HL-60 (cell line): ENCODE measurements around the gene ASCC1.

Source experiments
- DNase-seq, 2 experiments: peaks; one replicate each; pipeline ENCODE4 v3.0.0-alpha.2; 2010 to 2020; ENCODE audit warnings: low read depth in 1 of 2, low spot score in 1 of 2
- H3K27ac ChIP-seq: fragments of 250-450 bp; sonication (Bioruptor Pico); replicated peaks from 2 replicates; pipeline ENCODE4 v1.5.1; 2020; ENCODE audit warnings: mild to moderate bottlenecking, moderate library complexity
- H3K27me3 ChIP-seq: fragments of 250-450 bp; sonication (Bioruptor Pico); 2 replicates; pipeline ENCODE4 v1.5.1; 2021; ENCODE audit warnings: mild to moderate bottlenecking, moderate library complexity; ENCODE audit not compliant: insufficient read depth, poor library complexity, severe bottlenecking
- H3K4me3 ChIP-seq: replicated peaks from 2 replicates; pipeline ENCODE4 v1.5.1; 2011; ENCODE audit warnings: mild to moderate bottlenecking, control low read depth, low read length; ENCODE audit not compliant: insufficient read depth
- GABPA ChIP-seq: IDR thresholded peaks from 2 replicates; pipeline ENCODE4 v1.6.1; 2012; ENCODE audit warnings: low read depth
- POLR2AphosphoS5 ChIP-seq: IDR thresholded peaks from 2 replicates; pipeline ENCODE4 v1.6.1; 2012; ENCODE audit warnings: low read depth
- SPI1 ChIP-seq: IDR thresholded peaks from 2 replicates; pipeline ENCODE4 v1.6.1; 2012; ENCODE audit warnings: low read depth, mild to moderate bottlenecking, borderline replicate concordance
- TF ChIP-seq, protein P1 (sequence below): IDR thresholded peaks from one replicate; pipeline ENCODE4 v1.5.1; 2011; ENCODE audit warnings: low read length, control low read depth, inconsistent platforms; ENCODE audit not compliant: insufficient read depth
- TF ChIP-seq, protein P2 (sequence below): IDR thresholded peaks from 2 replicates; pipeline ENCODE4 v1.6.1; 2012; ENCODE audit warnings: low read depth; ENCODE audit not compliant: insufficient replicate concordance

The ASCC1 gene

DNA sequence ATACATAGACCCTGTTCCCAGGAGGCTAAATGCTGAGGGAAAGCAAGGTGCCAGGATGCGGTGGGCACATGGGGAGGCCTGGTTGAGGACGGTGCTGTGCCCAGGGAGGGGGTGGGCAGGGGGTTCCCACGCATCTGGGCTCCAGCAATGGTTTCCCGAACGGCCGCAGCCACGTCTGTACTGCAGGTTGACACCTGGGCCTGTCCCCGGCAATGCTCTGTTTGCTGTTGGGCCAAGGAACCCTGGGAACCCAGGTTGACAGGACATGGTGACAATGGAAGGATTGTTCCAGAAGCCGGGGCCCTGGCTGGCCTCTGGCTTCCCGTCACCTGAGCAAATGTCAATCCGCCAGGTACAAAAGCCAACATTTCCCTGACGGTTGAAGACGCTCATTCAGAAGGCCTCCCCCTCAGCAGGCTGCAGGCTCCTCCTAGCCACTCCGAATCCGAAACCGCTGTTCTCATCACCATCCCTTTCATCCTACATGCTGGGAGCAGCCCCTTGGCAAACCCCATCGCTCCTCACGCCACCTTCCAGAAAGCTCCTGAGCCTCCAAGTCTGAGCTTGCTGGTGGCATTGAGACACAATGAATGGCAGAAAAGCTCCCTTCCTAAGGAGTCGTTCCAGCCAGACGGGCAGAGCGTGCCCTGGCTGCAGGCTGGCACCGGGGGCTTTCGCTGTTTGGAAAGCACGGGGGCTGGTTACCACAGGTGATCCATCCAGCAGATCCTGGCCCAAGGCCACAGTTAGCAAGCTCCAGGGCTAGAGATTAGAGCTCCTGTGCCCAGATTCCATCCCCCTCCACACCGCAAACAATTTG lies 158.9 kb downstream of the ASCC1 start:
- H3K4me3 ChIP-seq, result no peak overlapping the region
- DNase-seq, result no peak
- TF ChIP-seq SPI1 (no peak), GABPA (no peak), POLR2AphosphoS5 (no peak)
- TF ChIP-seq, protein P1, sequence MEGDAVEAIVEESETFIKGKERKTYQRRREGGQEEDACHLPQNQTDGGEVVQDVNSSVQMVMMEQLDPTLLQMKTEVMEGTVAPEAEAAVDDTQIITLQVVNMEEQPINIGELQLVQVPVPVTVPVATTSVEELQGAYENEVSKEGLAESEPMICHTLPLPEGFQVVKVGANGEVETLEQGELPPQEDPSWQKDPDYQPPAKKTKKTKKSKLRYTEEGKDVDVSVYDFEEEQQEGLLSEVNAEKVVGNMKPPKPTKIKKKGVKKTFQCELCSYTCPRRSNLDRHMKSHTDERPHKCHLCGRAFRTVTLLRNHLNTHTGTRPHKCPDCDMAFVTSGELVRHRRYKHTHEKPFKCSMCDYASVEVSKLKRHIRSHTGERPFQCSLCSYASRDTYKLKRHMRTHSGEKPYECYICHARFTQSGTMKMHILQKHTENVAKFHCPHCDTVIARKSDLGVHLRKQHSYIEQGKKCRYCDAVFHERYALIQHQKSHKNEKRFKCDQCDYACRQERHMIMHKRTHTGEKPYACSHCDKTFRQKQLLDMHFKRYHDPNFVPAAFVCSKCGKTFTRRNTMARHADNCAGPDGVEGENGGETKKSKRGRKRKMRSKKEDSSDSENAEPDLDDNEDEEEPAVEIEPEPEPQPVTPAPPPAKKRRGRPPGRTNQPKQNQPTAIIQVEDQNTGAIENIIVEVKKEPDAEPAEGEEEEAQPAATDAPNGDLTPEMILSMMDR, result no peak
- TF ChIP-seq, protein P2, sequence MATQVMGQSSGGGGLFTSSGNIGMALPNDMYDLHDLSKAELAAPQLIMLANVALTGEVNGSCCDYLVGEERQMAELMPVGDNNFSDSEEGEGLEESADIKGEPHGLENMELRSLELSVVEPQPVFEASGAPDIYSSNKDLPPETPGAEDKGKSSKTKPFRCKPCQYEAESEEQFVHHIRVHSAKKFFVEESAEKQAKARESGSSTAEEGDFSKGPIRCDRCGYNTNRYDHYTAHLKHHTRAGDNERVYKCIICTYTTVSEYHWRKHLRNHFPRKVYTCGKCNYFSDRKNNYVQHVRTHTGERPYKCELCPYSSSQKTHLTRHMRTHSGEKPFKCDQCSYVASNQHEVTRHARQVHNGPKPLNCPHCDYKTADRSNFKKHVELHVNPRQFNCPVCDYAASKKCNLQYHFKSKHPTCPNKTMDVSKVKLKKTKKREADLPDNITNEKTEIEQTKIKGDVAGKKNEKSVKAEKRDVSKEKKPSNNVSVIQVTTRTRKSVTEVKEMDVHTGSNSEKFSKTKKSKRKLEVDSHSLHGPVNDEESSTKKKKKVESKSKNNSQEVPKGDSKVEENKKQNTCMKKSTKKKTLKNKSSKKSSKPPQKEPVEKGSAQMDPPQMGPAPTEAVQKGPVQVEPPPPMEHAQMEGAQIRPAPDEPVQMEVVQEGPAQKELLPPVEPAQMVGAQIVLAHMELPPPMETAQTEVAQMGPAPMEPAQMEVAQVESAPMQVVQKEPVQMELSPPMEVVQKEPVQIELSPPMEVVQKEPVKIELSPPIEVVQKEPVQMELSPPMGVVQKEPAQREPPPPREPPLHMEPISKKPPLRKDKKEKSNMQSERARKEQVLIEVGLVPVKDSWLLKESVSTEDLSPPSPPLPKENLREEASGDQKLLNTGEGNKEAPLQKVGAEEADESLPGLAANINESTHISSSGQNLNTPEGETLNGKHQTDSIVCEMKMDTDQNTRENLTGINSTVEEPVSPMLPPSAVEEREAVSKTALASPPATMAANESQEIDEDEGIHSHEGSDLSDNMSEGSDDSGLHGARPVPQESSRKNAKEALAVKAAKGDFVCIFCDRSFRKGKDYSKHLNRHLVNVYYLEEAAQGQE, result no peak
- no peaks in the 10 kb centered on the region for H3K27me3 ChIP-seq
- no peak overlapping the region for H3K27ac ChIP-seq

GRCh38 chr10:72056113-72056512 lies 160.0 kb downstream of the ASCC1 start:
- TF ChIP-seq GABPA, result no peak
- no peak for TF ChIP-seq POLR2AphosphoS5
- TF ChIP-seq, protein P1, result no peak
- TF ChIP-seq, protein P2, result no peak
- no peak for TF ChIP-seq SPI1
- no peak overlapping the region for H3K4me3 ChIP-seq
- H3K27ac ChIP-seq, result no peak overlapping the region
- DNase-seq, result no peak
- no peaks in the 10 kb centered on the region for H3K27me3 ChIP-seq

DNA sequence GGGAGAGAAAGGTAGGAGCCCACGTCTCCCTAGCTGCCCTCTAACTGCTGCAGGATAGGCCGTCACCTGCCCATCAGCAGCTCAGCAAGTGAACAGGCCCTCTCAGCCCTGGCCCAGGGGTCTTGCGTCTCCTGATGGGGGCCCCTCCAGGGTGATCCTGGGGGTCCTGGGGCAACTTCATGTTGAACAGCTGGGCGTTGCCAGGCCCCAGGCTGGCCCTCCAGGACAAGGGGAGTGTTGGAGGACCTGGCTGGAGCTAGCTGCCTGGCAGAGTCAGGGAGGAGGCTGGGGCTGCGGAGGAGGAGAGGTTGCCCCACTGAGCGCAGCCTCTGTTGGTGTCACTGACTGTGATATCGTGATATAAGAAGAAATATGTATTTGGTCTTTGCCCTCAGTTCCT lies 162.4 kb downstream of the ASCC1 start:
- no peak overlapping the region for H3K27ac ChIP-seq
- H3K27me3 ChIP-seq, result no peaks in the 10 kb centered on the region
- TF ChIP-seq, protein P1, result no peak
- no peak for TF ChIP-seq POLR2AphosphoS5
- no peak for TF ChIP-seq SPI1
- no peak for TF ChIP-seq GABPA
- TF ChIP-seq, protein P2, result no peak

More for the DNA sequence above, 162.4 kb downstream of the ASCC1 start:
- H3K4me3 ChIP-seq, result no peak overlapping the region
- DNase-seq, result no peak
